DOHH2 (cell line): ENCODE data around the gene IL32.

Source experiments
- H3F3A ChIP-seq: fragments of 200-600 bp; sonication (generic), shearing (Covaris generic); 2 replicates; pipeline ENCODE4 v1.6.0; 2016; ENCODE audit warnings: antibody characterized with exemption, mild to moderate bottlenecking; ENCODE audit not compliant: control insufficient read depth, insufficient read depth
- H3K27ac ChIP-seq: fragments of 200-600 bp; sonication (generic); 2 replicates; pipeline ENCODE4 v1.5.1; 2014; ENCODE audit warnings: low read depth, mild to moderate bottlenecking, low read length, moderate library complexity
- H3K27me3 ChIP-seq: fragments of 200-600 bp; sonication (generic); 2 replicates; pipeline ENCODE4 v1.6.1; 2014; ENCODE audit warnings: mild to moderate bottlenecking, low read length, mixed read lengths; ENCODE audit not compliant: control insufficient read depth
- H3K36me3 ChIP-seq: fragments of 200-600 bp; sonication (generic); 2 replicates; pipeline ENCODE4 v1.6.1; 2014; ENCODE audit warnings: mild to moderate bottlenecking, low read length, moderate library complexity, mixed read lengths; ENCODE audit not compliant: control insufficient read depth
- H3K4me1 ChIP-seq: fragments of 200-600 bp; sonication (generic); 2 replicates; pipeline ENCODE4 v1.6.1; 2014; ENCODE audit warnings: mild to moderate bottlenecking, low read length, mixed read lengths; ENCODE audit not compliant: control insufficient read depth
- H3K4me2 ChIP-seq: fragments of 200-600 bp; sonication (generic); 2 replicates; pipeline ENCODE4 v1.6.0; 2014; ENCODE audit warnings: mild to moderate bottlenecking, low read length, moderate library complexity
- H3K4me3 ChIP-seq: fragments of 200-600 bp; sonication (generic); 2 replicates; pipeline ENCODE4 v1.5.1; 2014; ENCODE audit warnings: mild to moderate bottlenecking, low read length, mixed read lengths
- H3K79me2 ChIP-seq: fragments of 200-600 bp; sonication (generic); 2 replicates; pipeline ENCODE4 v1.6.1; 2014; ENCODE audit warnings: mild to moderate bottlenecking, low read length, mixed read lengths; ENCODE audit not compliant: control insufficient read depth
- H3K9me2 ChIP-seq: fragments of 200-600 bp; sonication (generic); replicated peaks from 2 replicates; pipeline ENCODE4 v1.6.1; 2014; ENCODE audit warnings: mild to moderate bottlenecking, low read length, mixed read lengths; ENCODE audit not compliant: control insufficient read depth
- H3K9me3 ChIP-seq: fragments of 200-600 bp; sonication (generic); 2 replicates; pipeline ENCODE4 v1.6.1; 2014; ENCODE audit warnings: antibody characterized with exemption, low read length, mixed read lengths; ENCODE audit not compliant: control insufficient read depth, insufficient read depth
- H4K20me1 ChIP-seq: fragments of 200-600 bp; sonication (generic); 2 replicates; pipeline ENCODE4 v1.6.0; 2014; ENCODE audit warnings: low read depth, mild to moderate bottlenecking, antibody characterized with exemption, low read length, moderate library complexity; ENCODE audit not compliant: control insufficient read depth, insufficient read depth
- EZH2phosphoT487 ChIP-seq: fragments of 200-600 bp; sonication (generic); IDR thresholded peaks from 2 replicates; pipeline ENCODE4 v1.6.1; 2017; ENCODE audit warnings: borderline replicate concordance, mild to moderate bottlenecking, antibody characterized with exemption, low read length, moderate library complexity, mixed read lengths
- TF ChIP-seq, protein P1 (sequence below): fragments of 200-600 bp; sonication (generic); IDR thresholded peaks from one replicate; pipeline ENCODE4 v1.5.1; 2014; ENCODE audit warnings: antibody characterized with exemption, mild to moderate bottlenecking, low read depth, low read length; ENCODE audit not compliant: poor library complexity, severe bottlenecking

IL32 gene

GRCh38 chr16:3099395-3099731 is 33.9 kb downstream of the IL32 start:
- Histone ChIP-seq H3K9me2 (no peaks in the 10 kb centered on the region), H3K4me3 (peak overlapping the region; percentile 64), H3K9me3 (no peaks in the 10 kb centered on the region), H3K36me3 (no peaks in the 10 kb centered on the region), H3F3A (peaks cover 5% of the 10 kb centered on the region; the same call in 1 of the 2 replicates), H3K79me2 (no peaks in the 10 kb centered on the region), H4K20me1 (no peaks in the 10 kb centered on the region), H3K4me2 (peak overlapping the region; percentile 84; the same call in 1 of the 2 replicates), H3K4me1 (peaks cover 33% of the 10 kb centered on the region), H3K27ac (no peak overlapping the region), H3K27me3 (peaks cover 3% of the 10 kb centered on the region; the same call in 1 of the 2 replicates)
- no peak for TF ChIP-seq EZH2phosphoT487
- TF ChIP-seq, protein P1, sequence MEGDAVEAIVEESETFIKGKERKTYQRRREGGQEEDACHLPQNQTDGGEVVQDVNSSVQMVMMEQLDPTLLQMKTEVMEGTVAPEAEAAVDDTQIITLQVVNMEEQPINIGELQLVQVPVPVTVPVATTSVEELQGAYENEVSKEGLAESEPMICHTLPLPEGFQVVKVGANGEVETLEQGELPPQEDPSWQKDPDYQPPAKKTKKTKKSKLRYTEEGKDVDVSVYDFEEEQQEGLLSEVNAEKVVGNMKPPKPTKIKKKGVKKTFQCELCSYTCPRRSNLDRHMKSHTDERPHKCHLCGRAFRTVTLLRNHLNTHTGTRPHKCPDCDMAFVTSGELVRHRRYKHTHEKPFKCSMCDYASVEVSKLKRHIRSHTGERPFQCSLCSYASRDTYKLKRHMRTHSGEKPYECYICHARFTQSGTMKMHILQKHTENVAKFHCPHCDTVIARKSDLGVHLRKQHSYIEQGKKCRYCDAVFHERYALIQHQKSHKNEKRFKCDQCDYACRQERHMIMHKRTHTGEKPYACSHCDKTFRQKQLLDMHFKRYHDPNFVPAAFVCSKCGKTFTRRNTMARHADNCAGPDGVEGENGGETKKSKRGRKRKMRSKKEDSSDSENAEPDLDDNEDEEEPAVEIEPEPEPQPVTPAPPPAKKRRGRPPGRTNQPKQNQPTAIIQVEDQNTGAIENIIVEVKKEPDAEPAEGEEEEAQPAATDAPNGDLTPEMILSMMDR: no peak

DNA sequence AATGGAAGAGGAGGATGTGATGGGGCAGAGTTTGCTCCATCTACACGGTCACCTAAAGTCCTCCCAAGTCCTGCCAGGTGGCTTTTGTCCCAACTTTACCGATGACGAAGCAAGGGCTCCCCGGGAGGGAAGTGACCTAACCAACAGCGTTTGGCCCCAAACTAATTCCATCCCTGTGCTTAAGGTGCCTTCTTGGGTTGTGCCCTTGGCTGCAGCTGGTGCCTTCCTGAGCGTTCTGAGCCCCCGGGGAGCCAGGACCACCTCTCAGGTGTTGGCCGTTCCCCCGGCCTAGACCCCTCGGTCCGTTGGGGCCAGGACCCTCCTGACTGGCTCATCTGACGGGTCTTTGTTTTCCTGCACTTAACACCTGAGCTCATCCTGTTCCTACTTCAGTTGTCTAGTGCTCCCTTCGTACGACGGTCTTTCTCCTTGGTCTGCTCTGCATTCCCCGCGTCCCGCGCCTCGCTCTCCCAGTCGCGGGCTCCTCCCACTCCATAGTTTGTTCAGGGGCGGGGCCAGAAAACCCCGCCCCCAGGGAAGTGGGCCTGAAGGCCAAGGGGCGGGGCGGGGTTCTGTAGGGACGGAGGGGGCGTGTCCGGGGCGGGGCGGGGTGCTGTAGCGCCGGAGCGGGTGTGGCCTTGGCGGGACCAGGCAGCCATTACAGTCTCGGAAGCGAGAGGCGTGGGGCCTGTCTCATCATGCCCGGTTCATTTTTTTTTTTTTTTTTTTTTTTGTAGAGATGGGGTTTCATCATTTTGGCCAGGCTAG is 34.5 kb downstream of the IL32 start:
- peaks cover 33% of the 10 kb centered on the region for H3K4me1 ChIP-seq
- no peaks in the 10 kb centered on the region for H3K36me3 ChIP-seq
- peak overlapping the region; percentile 64 for H3K4me3 ChIP-seq
- H3K9me3 ChIP-seq: no peaks in the 10 kb centered on the region
- peaks cover 5% of the 10 kb centered on the region; the same call in 1 of the 2 replicates for H3F3A ChIP-seq
- H3K27ac ChIP-seq: no peak overlapping the region
- peak overlapping the region; percentile 84 for H3K4me2 ChIP-seq
- no peaks in the 10 kb centered on the region for H3K9me2 ChIP-seq
- TF ChIP-seq, protein P1: no peak
- H4K20me1 ChIP-seq: no peaks in the 10 kb centered on the region
- H3K79me2 ChIP-seq: no peaks in the 10 kb centered on the region
- H3K27me3 ChIP-seq: peaks cover 3% of the 10 kb centered on the region; the same call in 1 of the 2 replicates

- H3K27ac ChIP-seq: no peak overlapping the region
- no peaks in the 10 kb centered on the region for H3K36me3 ChIP-seq
- H4K20me1 ChIP-seq: no peaks in the 10 kb centered on the region
- H3K4me2 ChIP-seq: peak overlapping the region; percentile 84
- no peak overlapping the region; the same call in 1 of the 2 replicates for H3K4me3 ChIP-seq
- peaks cover 3% of the 10 kb centered on the region; the same call in 1 of the 2 replicates for H3K27me3 ChIP-seq
- TF ChIP-seq, protein P1: peak; percentile 79
- no peak for TF ChIP-seq EZH2phosphoT487
- no peaks in the 10 kb centered on the region for H3K9me3 ChIP-seq
- H3K4me1 ChIP-seq: peaks cover 33% of the 10 kb centered on the region
- peaks cover 5% of the 10 kb centered on the region; the same call in 1 of the 2 replicates for H3F3A ChIP-seq
- H3K79me2 ChIP-seq: no peaks in the 10 kb centered on the region
- H3K9me2 ChIP-seq: no peaks in the 10 kb centered on the region
Measured at GRCh38 chr16:3101018-3101840, 35.8 kb downstream of the IL32 start.
